NCI-H446 treated with DMSO at 0.1 percent for 48 hours (cell line): ENCODE data around the gene SH3BGRL2.
"Not testable (repeated sequence)": the region's sequence is repeated elsewhere in the genome, so short reads cannot be mapped to it uniquely, and the experiment has no call there.

Experiments used
- DNase-seq: peaks from one replicate; lab custom pipeline; 2025; lab: John Stamatoyannopoulos, UW

The SH3BGRL2 gene

DNA sequence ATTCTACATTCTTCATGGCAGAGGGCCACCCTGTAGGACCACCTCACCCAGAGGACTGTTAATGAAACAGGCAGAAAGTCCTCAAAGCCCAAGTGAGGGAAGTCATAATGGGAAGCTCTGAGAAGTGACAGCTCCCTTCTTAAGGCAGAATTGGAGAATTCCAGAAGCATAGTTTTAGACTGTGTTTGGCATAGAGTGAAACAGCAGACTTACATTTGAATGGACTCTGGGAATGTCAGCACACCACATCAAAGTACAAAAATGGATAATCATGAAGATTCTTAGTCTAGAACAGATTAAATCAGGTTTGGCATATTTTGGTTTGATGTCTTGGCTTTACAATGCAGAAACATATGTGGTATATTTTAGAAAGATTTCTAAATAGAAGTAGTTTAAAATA is 17.9 kb downstream of the SH3BGRL2 start:
- DNase-seq, result no peak

DNA sequence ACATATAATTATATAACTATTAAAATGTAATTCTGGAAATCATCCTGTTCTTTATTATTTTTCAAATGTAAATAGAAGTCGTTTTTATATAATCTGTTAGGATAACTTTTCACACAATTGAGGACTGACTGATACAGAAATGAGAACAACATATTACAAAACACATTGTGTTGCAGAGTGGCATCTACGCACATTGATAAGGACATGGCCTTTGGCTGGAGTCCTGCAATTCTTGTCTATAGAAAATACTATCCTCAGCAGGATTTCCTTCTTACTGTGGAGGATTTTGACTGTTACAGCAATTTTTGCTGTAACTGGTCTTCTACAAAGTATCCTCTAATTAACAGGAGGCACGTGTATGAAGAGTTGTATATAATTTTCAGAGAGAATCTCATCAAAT is 19.8 kb downstream of the SH3BGRL2 start:
- no peak for DNase-seq

DNA sequence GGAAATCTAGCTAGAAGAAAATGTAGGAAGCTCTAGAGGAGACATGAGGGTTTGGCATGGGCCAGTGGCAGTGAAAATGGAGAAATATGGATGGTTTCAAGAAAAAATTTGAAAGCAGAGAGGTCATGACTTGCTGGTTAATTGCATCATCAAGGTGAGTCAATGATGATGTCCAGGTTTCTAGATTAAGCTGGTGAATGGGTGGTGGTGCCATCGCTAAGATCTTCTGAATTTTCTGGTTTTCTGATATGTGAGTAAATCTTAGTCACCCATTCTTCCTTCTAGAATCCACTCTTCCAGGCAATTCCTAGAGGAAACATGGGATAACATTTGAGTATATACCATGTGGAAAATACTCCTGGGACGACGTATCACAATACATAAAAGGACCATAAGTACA is 25.0 kb downstream of the SH3BGRL2 start:
- DNase-seq, result no peak

DNA sequence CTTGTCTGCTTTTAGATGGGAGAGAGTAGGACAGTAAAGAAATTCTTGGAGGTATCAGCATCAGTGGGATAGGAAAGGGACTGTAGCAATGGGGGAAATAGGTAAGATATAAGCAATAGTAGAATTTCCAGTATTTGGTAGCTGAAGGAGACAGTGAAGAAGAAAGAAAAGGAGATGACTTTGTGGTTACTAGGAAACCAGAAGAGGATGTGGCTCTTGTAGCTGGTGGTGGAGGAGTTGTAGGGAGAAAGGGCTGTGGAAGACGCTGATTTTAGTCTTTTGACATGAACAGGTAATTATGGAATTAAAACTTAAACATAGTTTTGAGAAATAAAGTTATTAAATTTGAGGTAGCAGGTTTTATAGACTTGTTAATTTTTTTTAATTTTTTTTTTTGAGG is 26.1 kb downstream of the SH3BGRL2 start:
- DNase-seq, result no peak

DNA sequence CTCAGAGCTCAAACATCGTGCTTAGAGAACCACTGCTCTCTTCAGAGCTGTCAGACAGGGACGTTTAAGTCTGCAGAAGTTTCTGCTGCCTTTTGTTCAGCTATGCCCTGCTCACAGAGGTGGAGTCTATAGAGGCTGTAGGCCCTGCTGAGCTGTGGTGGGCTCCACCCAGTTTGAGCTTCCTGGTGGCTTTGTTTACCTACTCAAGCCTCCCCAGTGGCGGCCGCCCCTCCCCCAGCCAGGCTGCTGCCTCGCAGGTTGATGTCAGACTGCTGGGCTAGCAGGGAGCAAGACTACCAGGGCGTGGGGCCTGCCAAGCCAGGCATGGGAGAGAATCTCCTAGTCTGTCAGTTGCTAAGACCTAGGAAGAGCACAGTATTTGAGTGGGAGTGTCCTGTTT is 32.5 kb downstream of the SH3BGRL2 start:
- DNase-seq, result not testable (repeated sequence)

DNA sequence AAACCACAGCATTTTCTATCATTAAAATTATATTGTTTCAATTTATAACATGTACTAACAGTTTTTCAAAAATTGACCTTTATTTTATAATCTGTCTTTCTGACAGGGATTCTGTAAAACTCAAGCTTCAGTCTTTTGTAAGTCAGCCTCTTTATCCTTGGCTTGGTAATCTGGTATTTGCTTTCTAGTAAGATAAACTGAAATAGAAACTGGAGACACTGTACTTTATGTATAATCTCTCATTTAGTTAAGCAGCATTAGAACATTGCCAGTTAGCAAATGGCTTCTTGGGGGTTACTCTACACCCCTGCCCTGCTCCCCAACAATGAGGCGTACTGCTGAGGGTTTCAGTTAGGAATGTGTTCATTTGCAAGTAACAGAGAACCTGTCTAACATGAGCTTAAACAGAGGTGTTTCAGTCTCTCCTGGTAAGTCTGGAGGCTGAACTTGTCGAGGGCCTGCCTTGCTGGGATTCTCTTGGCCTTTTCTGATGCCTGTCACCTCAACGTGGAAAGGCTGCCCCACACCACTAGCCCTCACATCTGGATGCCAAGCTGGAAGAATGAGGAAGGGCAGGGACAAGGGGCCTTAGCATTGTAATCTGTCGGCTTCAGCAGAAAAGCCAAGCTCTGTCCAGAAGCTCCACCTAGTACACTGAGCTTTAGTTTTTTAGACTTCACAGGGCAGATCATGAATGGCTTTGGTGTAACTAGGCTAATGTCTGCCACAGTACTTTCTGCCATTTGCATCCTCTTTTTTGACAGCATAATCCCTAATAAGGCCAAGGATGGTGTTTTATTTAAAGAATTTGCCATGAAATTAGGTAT is 34.8 kb downstream of the SH3BGRL2 start:
- DNase-seq, result no peak

DNA sequence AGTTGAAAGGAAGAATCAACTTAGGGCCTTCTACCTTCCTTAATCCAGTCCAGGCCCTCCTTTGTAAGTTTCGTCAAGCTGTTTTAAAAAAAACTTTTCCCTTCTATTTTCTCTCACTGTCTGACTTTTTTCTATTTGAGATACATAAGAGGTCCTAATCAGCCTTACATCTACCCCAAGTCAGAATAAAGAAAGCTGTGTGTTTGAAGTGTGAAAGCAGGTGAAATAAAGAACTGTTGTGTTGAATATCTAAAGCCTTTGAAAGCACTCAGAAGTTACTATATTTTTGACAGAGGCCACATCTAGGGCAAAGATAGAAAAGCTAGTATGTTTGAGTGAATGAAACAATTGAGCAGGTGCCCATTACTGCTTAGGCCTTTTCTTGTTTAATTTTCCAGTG is 35.5 kb downstream of the SH3BGRL2 start:
- DNase-seq, result no peak

DNA sequence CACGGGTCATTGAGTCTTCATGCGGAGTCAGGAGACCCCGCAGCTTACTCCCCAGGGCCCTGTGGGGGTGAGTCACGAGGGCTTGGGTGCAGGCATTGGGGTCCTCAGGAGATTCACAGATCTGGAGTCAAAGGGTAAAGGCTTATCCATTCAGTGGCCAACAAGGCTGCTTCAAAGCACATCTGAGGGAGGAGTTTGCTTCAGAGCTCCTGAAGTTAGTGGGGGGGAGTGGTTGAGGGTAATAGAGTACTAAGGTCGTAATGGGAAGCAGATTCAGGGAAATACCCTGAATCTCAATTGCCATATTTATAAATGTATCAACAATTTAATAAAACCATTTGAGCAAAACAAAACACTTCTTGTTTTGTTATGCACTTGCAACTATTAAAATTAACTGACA is 37.3 kb downstream of the SH3BGRL2 start:
- DNase-seq, result no peak

DNA sequence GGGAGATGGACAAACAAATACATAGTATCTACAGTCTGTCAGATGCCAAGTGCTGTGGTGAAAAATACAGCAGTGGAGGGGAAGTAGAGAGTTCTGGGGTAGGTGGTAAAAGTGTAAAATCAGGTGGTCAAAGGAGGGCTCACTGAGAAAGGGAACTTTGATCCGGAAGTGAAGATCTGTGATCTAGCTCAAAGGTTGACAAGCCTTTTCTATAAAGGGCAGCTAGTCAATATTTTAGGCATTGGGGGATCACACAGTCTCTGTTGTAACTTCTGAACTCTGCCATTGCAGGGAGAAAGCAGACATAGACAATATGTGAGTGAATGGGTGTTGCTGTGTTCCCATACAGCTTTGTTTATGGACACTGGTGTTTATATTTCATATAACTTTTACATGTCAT is 38.6 kb downstream of the SH3BGRL2 start:
- no peak for DNase-seq

DNA sequence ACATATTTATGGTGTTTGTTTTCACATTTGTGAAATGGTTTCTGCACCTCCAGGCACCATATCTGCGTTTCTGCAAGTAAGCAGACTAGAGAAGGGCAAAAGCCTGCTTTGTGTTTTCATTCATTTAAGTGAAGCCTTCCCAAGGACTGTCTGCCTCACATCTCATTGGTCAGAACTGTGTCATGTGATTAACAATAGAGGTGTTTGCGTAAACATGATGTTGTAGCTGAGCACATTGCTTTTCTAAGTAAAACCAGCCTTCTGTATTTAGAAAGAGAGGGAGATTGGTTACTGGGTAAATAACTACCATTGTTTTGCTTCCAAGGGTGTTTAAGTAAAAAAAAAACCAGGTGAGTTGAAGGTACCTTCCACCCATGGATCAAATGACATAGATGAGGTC is 39.7 kb downstream of the SH3BGRL2 start:
- DNase-seq, result no peak

DNA sequence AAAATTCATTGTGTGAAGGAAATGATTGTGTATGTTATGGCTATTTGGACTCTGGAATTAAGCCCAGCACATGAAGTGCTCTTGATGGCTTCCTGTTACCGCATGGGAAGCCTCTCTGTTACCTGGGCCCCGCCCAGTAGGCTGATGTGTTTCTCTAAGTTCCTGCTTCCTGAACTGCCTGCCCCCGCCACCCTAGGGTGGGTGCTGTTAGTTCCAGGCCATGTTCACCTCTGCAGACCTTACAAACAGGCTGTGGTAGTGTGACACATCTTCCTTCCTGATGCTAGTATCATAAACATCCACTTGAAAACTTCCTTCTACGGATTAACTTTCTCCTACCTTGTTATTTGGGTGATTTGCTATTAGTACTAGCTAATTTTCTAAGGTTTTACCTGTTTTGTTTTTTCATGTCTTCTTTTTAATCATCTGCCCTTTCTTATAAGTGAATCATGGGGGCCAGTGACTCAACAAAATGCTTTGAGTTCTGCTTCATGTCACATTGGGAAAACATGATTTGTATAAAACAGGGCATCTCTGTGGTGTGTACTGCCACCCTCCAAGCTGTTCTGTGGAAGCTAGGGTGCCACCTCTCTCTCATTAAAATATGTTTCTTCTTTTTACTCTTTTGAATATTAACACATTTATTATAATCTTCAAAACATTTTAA is 40.6 kb downstream of the SH3BGRL2 start:
- DNase-seq, result no peak

DNA sequence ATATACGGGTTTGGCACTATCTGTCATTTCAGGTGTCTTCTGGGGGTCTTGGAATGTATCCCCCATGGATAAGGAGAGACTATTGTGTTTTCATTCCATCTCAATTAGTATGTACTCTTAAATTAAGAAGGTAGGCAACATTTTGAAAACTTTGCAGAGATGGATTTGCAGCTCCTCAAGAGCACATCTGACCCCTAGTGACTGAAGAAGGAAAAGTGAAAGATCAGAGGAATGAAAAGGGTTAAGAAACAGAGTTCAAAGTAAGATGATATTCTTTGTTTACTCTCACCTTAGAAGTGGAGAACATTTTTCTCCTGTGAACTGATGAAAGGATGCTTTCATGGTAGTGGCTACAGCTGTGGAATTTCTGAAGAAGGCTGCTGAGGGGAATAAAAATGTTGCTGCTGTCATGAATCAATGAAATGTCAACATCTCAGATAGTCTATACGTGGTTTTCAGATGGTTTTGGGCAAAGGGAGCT is 41.5 kb downstream of the SH3BGRL2 start:
- no peak for DNase-seq

DNA sequence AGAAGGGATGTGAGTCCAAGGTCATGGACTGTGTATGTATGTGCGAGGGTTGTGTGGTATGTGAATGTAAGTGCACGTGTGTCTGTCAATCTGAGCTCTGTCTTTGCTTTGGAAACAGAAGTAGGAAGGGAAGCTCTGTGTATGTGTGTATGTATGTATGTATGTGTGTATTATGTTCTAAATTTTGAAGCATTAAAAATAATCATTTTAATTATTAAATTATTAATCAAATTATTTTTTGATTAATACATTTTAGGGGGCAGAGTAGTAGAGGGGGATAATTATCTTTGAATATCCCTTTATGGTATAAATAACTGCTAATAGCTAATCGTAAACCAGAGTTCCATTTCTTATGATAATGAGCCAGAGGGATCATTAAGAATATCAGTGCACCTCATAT is 42.8 kb downstream of the SH3BGRL2 start:
- DNase-seq, result no peak

DNA sequence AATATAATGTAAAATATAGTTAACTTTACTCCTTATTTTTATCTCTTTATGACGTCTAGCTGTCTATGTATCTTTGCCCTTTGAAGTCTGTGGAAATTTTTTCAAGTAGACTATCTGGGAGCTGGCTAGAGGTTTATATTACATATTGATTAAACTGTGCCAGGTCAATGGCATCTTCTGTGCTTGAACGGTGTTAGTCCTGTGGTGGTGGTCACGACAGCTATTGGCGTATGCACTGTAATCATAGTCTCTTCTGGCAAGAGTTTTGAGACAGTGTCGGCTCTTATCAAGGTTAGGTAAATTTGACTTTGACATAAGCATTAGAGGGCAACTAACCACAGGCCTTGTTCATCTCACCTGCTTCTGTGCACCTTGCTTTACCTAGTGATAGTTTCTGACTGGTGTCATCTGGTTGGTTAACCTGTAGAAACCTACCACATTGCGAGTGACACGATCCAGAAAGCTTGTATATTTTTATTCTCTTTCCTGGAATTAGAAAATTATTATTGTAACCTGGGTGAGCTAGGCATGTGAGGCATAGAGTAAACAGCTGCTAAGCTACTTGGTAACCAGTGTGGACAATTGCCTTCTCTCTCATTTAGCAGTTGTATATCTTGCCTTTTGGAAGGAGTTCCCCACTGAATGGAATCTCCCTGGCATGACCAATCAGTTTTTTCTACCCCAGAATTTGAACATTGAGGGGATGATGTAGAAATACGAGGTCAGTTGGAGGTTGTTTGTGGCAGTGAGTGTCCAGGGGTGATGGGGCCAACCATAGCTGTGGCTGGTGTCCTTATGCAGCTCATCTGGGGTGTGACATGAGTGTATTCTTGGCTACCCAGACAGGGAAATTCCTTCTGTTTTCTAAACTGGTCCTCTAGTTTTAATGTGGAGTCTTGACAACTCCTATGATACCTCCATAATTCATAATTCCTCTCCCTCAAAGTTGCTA is 45.9 kb downstream of the SH3BGRL2 start:
- DNase-seq, result no peak

DNA sequence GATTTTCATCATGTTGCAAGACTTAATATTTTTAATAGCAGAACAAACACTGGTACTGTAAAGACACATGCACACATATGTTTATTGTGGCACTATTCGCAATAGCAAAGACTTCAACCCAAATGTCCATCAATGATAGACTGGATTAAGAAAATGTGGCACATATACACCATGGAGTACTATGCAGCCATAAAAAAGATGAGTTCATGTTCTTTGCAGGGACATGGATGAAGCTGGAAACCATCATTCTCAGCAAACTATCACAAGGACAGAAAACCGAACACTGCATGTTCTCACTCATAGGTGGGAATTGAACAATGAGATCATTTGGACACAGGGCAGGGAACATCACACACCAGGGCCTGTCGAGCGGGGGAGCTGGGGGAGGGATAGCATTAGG is 51.6 kb downstream of the SH3BGRL2 start:
- DNase-seq, result not testable (repeated sequence)

DNA sequence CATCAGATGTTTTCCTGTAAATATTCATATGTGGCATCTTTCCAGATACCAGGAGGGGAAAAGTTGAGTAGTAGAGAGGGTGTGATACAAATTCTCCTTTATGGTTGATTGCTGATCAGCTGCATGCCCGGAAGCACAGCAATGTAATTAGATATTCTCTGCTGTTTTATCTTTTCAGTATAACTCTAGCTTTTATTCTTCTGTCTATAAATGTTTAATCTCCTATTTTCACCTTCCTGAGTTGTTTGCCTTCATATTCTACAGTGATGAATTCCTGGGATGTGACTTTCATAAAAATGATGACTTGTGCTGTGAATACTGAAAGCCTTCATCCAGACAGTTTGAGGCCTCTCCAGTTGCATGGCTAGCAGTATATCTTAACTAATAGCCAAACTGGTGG is 53.7 kb downstream of the SH3BGRL2 start:
- DNase-seq, result no peak

DNA sequence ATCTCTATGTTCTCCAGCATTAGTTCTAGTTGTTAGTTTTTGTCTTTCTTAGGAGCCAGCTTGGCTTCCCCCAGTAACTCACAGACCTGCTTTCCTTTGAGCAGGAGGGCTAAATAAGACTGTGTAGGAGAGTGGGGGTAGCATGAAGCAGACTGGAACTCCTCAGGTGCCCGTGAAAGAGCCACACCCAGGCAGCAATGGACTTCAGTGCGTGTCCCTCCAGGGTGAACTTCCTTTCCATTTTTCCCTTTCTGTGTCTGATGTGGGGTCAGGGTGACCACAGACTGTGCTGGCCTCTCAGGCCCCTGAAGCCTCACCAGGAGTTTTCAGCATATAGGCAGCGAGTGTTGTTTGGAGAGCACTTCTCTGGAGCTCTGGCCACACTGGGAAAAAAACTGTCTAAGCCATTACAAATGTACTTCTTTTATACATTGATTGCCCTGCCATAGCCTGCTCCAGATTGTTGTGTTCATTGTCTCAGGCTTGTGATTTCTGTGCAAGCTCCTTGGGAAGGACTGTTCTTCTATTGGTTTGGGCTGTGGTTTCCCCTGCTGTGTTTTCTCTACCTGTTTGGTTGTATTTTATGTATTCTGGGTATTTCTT is 55.7 kb downstream of the SH3BGRL2 start:
- no peak for DNase-seq

DNA sequence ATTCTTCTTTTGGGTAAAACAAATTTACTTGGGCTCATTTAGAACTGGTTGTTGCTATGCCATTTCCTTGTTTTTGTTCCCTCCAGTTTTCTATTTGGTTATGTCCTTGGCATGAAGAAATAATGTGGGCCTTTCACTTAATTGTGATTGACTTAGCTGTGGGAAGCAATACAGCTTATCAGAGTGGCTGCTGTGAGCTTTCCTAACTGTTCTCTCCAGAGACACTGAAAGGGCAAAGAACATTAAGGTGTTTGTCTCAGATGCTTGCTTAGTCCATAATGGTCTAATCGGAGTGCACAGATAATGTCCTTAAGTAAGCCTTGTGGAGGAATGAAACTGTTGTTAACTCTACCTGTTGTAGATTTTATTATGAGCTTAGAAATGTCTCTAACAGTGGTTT is 56.6 kb downstream of the SH3BGRL2 start:
- no peak for DNase-seq

DNA sequence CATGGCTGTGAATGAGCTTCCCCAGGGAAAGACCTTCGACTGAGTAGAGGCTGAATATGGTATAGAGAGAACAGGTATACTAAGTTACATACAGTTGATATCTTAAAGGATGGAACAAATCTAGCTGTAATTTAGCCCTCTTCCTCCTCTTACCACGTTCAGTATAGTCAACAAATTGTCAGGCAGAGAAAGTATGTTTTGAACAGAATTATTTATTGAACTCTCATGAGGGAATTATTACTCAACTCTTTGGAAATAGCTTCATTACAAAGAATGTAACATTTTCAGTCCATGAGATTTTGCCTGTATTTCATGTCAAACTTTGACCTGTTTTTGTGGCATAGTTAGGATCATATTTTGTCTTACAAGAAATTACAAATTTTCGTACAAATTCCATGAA is 63.0 kb downstream of the SH3BGRL2 start:
- DNase-seq, result no peak

DNA sequence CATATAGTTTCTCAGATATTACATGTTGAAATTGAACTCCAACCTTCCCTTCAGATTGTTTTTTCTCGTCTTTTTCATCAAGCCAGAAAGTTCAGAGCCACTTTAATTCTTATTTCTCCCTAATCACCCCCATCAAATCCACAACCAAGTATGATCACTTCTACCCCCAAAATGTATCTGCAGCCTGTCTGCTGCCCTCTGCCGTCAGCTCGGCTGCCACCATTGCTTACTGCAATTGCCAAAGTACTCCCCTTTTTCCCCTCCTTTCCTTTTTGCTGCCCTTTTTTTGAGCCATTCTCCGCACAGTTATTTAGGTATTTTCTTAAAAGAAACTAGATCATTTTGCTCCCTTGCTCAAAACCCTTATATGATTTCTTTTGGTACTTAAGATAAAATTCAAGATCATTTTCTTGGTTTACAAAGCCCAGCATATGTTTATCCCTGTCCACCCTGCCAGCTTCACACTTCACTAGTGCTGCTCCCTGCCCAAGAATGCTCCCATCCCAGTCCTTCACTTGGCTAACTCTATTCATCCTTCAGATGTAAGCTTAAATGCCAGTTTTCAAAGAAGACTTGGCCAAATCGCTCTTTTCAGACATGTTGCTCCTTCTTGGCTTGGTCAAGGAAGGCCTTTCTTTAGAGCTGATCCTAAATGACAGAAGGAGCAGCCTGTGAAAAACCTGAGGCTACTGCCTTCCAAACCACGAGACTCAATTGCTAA is 63.7 kb downstream of the SH3BGRL2 start:
- no peak for DNase-seq

DNA sequence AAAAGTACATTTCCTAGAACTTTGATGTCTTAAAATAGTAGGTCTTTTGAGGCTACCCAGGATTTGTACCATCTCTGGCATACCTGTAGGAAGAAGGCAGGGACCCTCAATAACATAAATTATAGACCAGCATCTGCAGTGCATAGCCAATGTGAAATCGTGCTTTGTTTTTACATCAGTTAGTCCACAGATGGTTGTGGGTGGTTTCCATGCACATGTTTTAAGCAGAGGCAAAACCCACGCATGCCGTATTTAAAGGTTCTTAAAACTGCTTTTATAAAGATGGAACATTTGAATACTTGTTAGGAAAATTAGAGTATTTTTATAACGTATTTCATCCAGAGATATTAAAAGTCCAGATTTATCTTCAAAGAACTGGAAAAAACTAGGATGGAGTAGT is 66.3 kb downstream of the SH3BGRL2 start:
- DNase-seq, result no peak
